Measurements from ENCODE around the gene NARF. TPM values are rescaled to one million over a fixed set of nuclear protein-coding genes. Genes with fewer than 3 reads are reported as not detected.
"Not testable (repeated sequence)": the region's sequence is repeated elsewhere in the genome, so short reads cannot be mapped to it uniquely, and the experiment has no call there.

The NARF gene
- total RNA-seq, 2 experiments from 2014 or later: 150 to 153 TPM

DNA sequence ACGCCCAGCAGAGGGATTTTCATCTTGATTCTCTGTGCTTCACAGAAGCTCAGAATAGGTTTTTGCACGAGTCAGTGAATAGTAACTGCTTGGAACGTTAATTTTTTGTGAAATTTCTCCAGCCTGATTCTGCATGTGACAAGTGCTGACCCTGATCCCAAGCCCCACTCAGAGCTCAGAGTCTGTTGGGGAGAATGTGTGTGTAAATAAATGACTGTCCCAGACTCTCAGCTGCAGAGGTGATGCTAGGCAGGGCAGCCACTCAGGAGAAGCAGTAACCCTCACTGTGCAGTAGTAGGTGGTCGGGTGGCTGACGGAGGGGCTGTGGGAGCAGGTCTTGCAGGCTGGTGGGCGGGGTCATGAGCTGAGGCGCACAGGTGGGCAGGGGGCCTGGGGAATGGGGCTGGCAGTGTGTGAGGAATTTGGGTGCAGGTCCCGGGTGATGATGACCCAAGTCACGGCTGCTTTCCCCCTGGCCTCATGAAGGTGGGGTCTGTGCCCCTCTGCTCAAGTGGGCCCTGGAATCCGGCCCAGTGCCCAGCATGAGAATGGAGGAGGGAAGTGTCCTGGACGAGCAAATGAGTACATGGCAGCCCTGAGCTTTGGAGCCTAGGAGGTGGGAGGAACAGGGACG, 44.7 kb downstream of the NARF start:
- ChIA-PET CTCF (no interaction called here), POLR2A (interaction anchor here (0.9 to 1.5 kb wide), 4 partner anchors 8 to 19 kb away, joined by 3 to 9 read pairs (median 6); partner anchors contain the start of gene FOXK2)
- H3K4me3 Mint-ChIP-seq: no peak overlapping the region
- no peak overlapping the region for H3K27ac Mint-ChIP-seq
- DNase-seq: no peak
- no peaks in the 10 kb centered on the region for H3K9me3 Mint-ChIP-seq
- H3K36me3 Mint-ChIP-seq (ENCODE audit: low read depth): no peaks in the 10 kb centered on the region
- H3K27me3 Mint-ChIP-seq: no peaks in the 10 kb centered on the region
- H3K4me1 Mint-ChIP-seq: peaks cover 19% of the 10 kb centered on the region

DNA sequence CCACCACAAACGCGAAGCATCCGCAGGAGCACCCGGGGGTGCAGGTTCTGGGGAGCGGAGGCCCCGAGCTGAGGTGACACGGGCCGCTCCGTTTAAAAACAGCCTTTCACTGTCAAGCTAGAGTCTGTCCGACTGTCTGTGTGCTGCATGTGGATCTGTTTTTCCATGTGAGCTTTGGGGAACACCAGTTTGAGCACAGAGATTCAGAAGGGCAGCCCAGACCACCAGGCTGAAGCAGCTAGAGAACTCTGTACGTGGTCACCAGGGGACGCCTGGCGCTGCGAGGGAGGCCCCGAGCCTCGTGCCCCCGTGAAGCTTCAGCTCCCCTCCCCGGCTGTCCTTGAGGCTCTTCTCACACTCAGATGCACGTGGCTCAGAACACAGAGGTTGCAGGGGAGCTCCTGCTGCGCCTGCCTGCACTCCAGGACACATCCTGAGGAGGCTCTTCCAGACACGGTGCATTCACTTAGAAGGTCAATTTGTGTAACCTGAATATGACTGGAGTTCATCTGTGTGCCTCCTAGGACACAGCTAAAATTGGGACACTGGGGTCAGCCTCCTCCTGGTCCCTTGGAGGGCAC, 45.3 kb downstream of the NARF start:
- H3K27ac Mint-ChIP-seq: no peak overlapping the region
- no peaks in the 10 kb centered on the region for H3K36me3 Mint-ChIP-seq (ENCODE audit: low read depth)
- no peak overlapping the region for H3K4me3 Mint-ChIP-seq
- ChIA-PET CTCF (no interaction called here), POLR2A (interaction anchor here (0.9 to 1.5 kb wide), 4 partner anchors 8 to 18 kb away, joined by 3 to 9 read pairs (median 6); partner anchors contain the start of gene FOXK2)
- peaks cover 18% of the 10 kb centered on the region for H3K4me1 Mint-ChIP-seq
- no peaks in the 10 kb centered on the region for H3K9me3 Mint-ChIP-seq
- no peaks in the 10 kb centered on the region for H3K27me3 Mint-ChIP-seq
- DNase-seq: no peak

DNA sequence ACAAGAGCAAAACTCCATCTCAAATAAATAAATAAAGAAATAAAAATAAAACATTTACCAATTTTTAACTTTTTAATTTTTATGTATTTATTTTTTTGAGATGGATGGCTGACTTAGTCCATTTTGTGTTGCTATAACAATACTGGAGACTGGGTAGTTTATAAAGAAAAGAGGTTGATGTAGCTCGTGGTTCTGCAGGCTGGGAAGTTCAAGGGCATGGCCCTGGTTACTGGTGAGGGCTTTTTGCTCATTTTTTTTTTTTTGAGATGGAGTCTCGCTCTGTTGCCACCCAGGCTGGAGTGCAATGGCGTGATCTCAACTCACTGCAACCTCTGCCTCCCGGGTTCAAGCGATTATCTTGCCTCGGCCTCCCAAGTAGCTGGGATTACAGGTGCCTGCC, 46.8 kb downstream of the NARF start:
- H3K27me3 Mint-ChIP-seq: no peaks in the 10 kb centered on the region
- no peaks in the 10 kb centered on the region for H3K36me3 Mint-ChIP-seq (ENCODE audit: low read depth)
- DNase-seq: no peak
- CTCF ChIA-PET: interaction anchor here (0.6 to 1.6 kb wide), 4 partner anchors 15 to 100 kb away, joined by 3 to 5 read pairs (median 3); partner anchors contain the start of gene FOXK2
- H3K9me3 Mint-ChIP-seq: no peaks in the 10 kb centered on the region
- no peak overlapping the region for H3K27ac Mint-ChIP-seq
- no peak overlapping the region for H3K4me3 Mint-ChIP-seq
- peaks cover 12% of the 10 kb centered on the region for H3K4me1 Mint-ChIP-seq
- POLR2A ChIA-PET: interaction anchor here (2.2 to 3.4 kb wide), 2 partner anchors 8 to 15 kb away, joined by 11 to 27 read pairs; partner anchors contain the start of gene FOXK2

DNA sequence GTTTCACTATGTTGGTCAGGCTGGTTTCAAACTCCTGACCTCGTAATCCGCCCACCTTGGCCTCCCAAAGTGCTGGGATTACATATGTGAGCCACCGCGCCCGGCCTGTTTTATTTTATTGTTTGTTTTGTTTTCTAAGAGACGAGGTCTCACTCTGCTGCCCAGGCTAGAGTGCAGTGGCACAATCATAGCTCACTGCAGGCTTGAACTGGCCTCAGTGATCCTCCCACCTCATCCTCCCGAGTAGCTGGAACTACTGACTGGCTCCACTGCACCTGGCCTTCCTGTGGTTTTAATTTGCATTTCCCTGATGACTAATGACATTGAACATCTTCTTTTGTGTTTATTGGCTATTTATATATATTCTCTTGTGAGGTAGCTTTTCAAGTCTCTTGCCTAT, 47.9 kb downstream of the NARF start:
- peak overlapping the region; percentile 53 for H3K27ac Mint-ChIP-seq
- H3K4me3 Mint-ChIP-seq; H3K36me3 Mint-ChIP-seq (ENCODE audit: low read depth); H3K27me3 Mint-ChIP-seq; H3K9me3 Mint-ChIP-seq: not testable (repeated sequence)
- POLR2A ChIA-PET: interaction anchor here (0.6 to 3.4 kb wide), 3 partner anchors 9 to 54 kb away, joined by 3 to 27 read pairs (median 11); partner anchors contain the start of gene FOXK2
- CTCF ChIA-PET: interaction anchor here (1.6 kb wide), 1 partner anchor 13 kb away, joined by 5 read pairs; the partner anchor contains the start of gene FOXK2
- H3K4me1 Mint-ChIP-seq: peaks cover 15% of the 10 kb centered on the region
- DNase-seq: peak; percentile 44

DNA sequence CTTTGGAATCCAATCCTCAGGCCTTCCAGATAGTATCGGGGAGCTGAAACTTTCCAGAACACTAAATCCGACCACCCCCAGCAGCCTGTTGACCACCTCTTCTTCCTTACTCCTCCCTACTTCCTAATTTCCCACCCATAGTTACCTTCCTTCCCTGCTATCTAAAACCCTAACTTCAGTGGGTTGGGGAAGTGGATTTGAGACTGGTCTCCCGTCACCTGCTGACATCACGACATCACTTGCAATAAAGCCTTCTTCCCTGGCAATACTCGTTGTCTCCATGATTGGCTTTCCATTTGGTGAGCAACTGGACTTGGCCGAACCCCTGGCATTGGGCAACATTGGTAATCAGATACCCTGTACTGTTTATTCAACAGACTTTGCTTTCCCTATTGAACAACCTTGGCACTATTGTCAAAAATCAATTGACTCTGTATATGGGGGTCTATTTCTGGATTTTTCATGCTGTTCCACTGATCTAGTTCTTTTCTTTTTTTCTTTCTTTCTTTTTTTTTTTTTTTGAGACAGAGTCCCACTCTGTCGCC, 49.2 kb downstream of the NARF start:
- ChIA-PET POLR2A (interaction anchor here (2.2 to 3.4 kb wide), 2 partner anchors 10 to 12 kb away, joined by 11 to 27 read pairs; partner anchors contain the start of gene FOXK2), CTCF (no interaction called here)
- no peak for DNase-seq
- Mint-ChIP-seq H3K36me3 (ENCODE audit: low read depth) (no peaks in the 10 kb centered on the region), H3K27ac (no peak overlapping the region), H3K4me3 (no peak overlapping the region), H3K4me1 (peaks cover 19% of the 10 kb centered on the region), H3K27me3 (no peaks in the 10 kb centered on the region), H3K9me3 (no peaks in the 10 kb centered on the region)

DNA sequence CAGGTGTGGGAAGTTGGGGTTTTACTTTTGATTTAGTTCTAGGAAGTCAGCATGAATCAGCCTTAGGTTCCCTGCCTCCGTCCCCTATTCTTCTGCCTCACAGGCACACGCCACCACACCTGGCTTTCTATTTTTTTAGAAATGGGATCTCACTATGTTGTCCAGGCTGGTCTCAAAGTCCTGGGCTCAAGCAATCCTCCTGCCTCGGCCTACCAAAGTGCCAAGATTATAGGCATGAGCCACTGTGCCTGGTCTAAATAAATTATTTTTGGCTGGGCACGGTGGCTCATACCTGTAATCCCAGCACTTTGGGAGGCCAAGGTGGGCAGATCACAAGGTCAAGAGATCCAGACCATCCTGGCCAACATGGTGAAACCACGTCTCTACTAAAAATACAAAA, 53.1 kb downstream of the NARF start:
- H3K27ac Mint-ChIP-seq; DNase-seq; CTCF ChIA-PET; H3K9me3 Mint-ChIP-seq; H3K36me3 Mint-ChIP-seq (ENCODE audit: low read depth); H3K27me3 Mint-ChIP-seq; H3K4me3 Mint-ChIP-seq: not testable (repeated sequence)
- peaks cover 12% of the 10 kb centered on the region for H3K4me1 Mint-ChIP-seq
- POLR2A ChIA-PET: interaction anchor here (1.3 kb wide), 1 partner anchor 8 kb away, joined by 5 read pairs; the partner anchor contains the start of gene FOXK2

DNA sequence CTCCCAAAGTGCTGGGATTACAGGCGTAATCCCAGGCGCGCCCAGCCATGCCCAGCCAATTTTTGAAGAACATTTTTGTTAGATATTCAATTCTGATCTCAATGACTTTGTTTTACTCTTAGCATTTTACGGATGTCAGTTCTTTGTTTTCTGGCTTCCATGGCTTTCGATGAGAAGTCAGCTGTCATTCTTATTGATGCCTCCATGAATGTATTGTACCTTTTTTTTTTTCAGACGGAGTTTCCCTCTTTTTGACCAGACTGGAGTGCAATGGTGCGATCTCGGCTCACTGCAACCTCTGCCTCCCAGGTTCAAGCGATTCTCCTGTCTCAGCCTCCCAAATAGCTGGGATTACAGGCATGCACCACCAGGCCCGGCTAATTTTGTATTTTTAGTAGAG, 55.3 kb downstream of the NARF start:
- H3K27ac Mint-ChIP-seq; H3K9me3 Mint-ChIP-seq; POLR2A ChIA-PET; H3K36me3 Mint-ChIP-seq (ENCODE audit: low read depth); H3K27me3 Mint-ChIP-seq; H3K4me3 Mint-ChIP-seq; DNase-seq; H3K4me1 Mint-ChIP-seq; CTCF ChIA-PET: not testable (repeated sequence)

DNA sequence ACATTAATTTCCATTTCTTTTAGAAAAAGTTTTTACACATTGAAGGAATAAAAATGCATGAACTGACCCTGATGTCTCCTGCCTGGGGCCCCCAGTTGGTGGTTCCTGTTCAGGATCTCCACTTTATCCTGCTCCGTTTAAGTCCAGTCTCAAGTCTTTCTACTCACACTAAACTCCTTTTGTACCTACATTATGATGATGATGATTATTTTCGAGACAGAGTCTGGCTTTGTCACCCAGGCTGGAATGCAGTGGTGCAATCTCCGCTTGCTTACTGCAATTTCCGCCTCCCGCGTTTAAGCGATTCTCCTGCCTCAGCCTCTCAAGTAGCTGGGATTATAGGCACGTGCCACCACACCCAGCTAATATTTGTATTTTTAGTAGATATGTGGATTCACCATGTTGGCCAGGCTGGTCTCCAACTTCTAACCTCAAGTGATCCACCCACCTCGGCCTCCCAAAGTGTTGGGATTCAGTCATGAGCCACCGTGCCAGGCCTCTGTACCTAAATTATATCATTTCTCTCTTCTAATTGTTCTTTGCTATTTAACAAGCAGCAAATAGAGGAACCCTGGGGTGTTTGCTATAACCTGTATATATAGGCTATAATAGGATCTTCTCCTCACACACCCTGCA, 58.8 kb downstream of the NARF start:
- no peak overlapping the region for H3K4me3 Mint-ChIP-seq
- no peaks in the 10 kb centered on the region for H3K27me3 Mint-ChIP-seq
- peaks cover 16% of the 10 kb centered on the region for H3K4me1 Mint-ChIP-seq
- no peak overlapping the region for H3K27ac Mint-ChIP-seq
- no peak for DNase-seq
- ChIA-PET POLR2A (no interaction called here), CTCF (no interaction called here)
- H3K9me3 Mint-ChIP-seq: no peaks in the 10 kb centered on the region
- H3K36me3 Mint-ChIP-seq (ENCODE audit: low read depth): peaks cover 13% of the 10 kb centered on the region

DNA sequence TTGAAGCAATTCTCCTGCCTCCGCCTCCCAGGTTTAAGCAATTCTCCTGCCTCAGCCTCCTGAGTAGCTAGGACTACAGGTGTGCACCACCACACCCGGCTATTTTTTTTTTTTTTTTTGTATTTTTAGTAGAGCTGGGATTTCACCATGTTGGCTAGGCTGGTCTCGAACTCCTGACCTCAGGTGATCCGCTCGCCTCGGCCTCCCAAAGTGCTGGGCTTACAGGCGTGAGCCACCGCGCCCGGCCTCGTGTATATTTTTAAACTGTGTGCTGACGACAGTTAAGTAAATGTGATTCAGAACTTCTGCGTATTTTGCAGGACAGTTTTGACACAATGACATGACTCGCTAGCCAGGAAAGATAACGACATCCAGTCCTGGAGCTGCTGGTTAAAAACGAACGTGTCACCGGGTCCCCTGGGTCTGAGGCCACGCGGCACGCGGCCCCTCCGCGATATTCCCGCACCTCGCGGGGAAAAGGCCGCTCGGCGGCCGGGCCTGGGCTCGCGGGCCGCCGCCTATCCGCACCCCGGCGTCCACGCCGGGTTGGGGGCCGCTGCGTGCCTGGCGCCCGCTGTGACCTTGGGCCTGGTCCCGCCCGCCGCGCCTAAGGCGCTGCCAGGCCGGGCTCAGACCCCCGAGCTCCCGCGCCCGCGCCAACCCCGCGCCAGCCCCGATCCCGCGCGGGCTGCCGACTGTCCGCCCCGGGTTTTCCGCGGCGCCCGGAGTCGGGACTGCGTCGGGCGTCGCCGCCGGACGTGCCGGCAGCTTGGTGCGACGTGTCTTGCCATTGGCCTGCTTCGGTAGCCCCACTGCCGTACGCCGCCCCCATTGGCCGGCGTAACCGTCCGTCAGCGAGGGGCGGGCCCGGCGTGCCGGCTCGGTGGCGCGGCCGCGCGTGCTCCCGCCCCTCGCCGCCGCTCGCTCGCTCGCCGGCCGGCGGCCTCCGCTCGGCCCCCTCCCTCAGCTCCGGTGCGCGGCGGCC, 60.6 kb downstream of the NARF start, which contains the start of gene FOXK2:
Gene FOXK2 (plus strand): TSS at position 907 of the 985 bp plus-strand sequence. CDS start 157 bp downstream, outside the sequence.
- Mint-ChIP-seq H3K27ac (peak within 1 kb of the TSS; percentile 81), H3K36me3 (ENCODE audit: low read depth) (peaks cover 18% of the 10 kb centered on the region), H3K9me3 (no peaks in the 10 kb centered on the region), H3K4me3 (peak within 1 kb of the TSS; percentile 82), H3K4me1 (peaks cover 26% of the 10 kb centered on the region), H3K27me3 (no peaks in the 10 kb centered on the region)
- peak; percentile 95 for DNase-seq
- CTCF ChIA-PET: interaction anchor here (0.6 to 3.6 kb wide), 8 partner anchors 12 to 481 kb away, joined by 3 to 14 read pairs (median 4); partner anchors contain the start of gene DCXR
- POLR2A ChIA-PET: interaction anchor here (1.0 to 4.8 kb wide), 26 partner anchors 8 to 496 kb away, joined by 3 to 38 read pairs (median 6); partner anchors contain the start of genes CD7, CYBC1, HEXD and LRRC45

DNA sequence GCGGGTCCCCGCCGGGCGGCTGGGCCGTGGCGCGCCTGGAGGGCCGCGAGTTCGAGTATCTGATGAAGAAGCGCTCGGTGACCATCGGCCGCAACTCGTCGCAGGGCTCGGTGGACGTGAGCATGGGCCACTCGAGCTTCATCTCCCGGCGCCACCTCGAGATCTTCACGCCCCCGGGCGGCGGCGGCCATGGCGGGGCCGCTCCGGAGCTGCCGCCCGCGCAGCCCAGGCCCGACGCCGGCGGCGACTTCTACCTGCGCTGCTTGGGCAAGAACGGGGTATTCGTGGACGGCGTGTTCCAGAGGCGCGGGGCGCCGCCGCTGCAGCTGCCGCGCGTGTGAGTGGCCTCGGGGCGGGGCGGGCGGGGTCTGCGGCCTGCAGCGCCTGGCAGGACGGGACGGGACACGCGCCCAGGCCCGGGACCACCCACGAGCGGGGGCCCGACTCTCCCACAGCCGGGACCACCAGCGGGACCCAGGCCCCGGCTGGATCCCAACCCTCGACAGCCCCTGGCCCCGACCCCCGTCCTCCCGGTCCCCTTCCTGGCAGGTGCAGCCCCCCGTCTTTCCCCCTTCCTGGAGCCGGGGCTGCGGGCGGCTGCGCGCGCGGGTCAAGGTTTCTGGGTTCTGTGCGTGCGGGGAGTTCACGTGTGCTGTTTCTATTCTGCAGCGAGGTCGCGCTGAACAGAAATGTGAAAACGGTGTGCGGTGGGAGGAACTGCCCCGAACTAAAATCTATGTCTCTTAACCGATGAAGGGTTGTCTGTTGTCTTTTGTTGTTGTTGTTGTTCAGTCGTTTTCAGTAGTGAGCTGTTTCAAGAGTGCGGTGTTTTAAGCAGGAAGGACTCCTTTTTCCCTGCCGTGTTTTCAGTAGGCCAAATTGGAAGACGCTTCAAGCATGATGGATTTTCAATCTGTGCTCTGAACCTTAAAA, 61.7 kb downstream of the NARF start:
- peak overlapping the region; percentile 81 for H3K27ac Mint-ChIP-seq
- ChIA-PET POLR2A (interaction anchor here (0.7 to 4.8 kb wide), 29 partner anchors 9 to 497 kb away, joined by 3 to 38 read pairs (median 6); partner anchors contain the start of genes CD7, LRRC45 and NARF), CTCF (interaction anchor here (0.6 to 3.6 kb wide), 8 partner anchors 11 to 103 kb away, joined by 3 to 14 read pairs (median 5); no protein-coding TSS in a partner anchor)
- peak; percentile 41 for DNase-seq
- no peaks in the 10 kb centered on the region for H3K27me3 Mint-ChIP-seq
- peaks cover 21% of the 10 kb centered on the region for H3K36me3 Mint-ChIP-seq (ENCODE audit: low read depth)
- peaks cover 33% of the 10 kb centered on the region for H3K4me1 Mint-ChIP-seq
- H3K4me3 Mint-ChIP-seq: peak overlapping the region; percentile 82
- H3K9me3 Mint-ChIP-seq: no peaks in the 10 kb centered on the region

DNA sequence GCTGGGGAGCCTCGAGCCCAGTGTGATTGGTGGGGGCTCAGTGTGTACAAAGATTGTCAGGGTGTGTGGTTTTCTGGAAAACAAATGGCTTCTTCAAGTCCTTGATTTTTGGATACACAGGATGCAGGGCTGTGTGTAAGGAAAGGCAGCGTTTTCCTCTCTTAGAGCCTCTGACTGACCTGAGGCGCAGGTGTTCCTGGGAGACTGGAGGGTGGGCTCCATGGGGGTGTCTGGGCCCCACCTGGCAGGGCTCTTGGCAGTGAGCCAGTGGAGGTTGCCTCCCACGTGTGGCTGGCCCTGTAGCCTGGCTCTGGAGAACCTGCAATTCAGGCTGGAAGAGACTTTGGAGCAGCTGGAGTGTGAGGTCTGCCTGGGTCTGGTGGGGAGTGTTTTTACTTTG, 66.0 kb downstream of the NARF start:
- DNase-seq: no peak
- H3K27ac Mint-ChIP-seq: no peak overlapping the region
- H3K36me3 Mint-ChIP-seq (ENCODE audit: low read depth): peaks cover 28% of the 10 kb centered on the region
- H3K4me1 Mint-ChIP-seq: peaks cover 51% of the 10 kb centered on the region
- ChIA-PET POLR2A (no interaction called here), CTCF (no interaction called here)
- no peaks in the 10 kb centered on the region for H3K9me3 Mint-ChIP-seq
- H3K27me3 Mint-ChIP-seq: no peaks in the 10 kb centered on the region
- H3K4me3 Mint-ChIP-seq: no peak overlapping the region

Measured in activated CD4-positive, alpha-beta memory T cell treated with anti-CD3 and anti-CD28 coated beads, Interleukin-2, amount 10 ng/mL, durations not matched to agents 7 days and 5 days (primary cell).